BLaER1 treated with 17β-estradiol and CSF1 and Interleukin-3, amounts not matched to agents 10 nM and 100 nM (cell line): ENCODE measurements around the gene FLNA.

Experiments used
- H3K27ac ChIP-seq, 11 experiments: shearing (Covaris generic); formaldehyde crosslinking; 2 replicates each; pipeline ENCODE4 v1.8.1; 2022
- H3K27me3 ChIP-seq, 11 experiments: shearing (Covaris generic); formaldehyde crosslinking; 2 replicates each; pipeline ENCODE4 v1.8.1; 2022
- H3K36me3 ChIP-seq, 11 experiments: shearing (Covaris generic); formaldehyde crosslinking; 2 replicates each; pipeline ENCODE4 v1.8.1; 2022
- H3K4me1 ChIP-seq, 10 experiments: shearing (Covaris generic); formaldehyde crosslinking; 2 replicates each; pipeline ENCODE4 v1.8.1; 2022
- H3K4me2 ChIP-seq, 11 experiments: shearing (Covaris generic); formaldehyde crosslinking; 2 replicates each; pipeline ENCODE4 v1.8.1; 2022
- H3K4me3 ChIP-seq, 10 experiments: shearing (Covaris generic); formaldehyde crosslinking; 2 replicates each; pipeline ENCODE4 v1.8.1; 2022
- H3K9ac ChIP-seq, 11 experiments: shearing (Covaris generic); formaldehyde crosslinking; 2 replicates each; pipeline ENCODE4 v1.8.1; 2022
- H3K9me3 ChIP-seq, 11 experiments: shearing (Covaris generic); formaldehyde crosslinking; replicated peaks in 1 of 11; 2 replicates each; pipeline ENCODE4 v1.8.1; 2022
- H4K20me1 ChIP-seq, 11 experiments: shearing (Covaris generic); formaldehyde crosslinking; 2 replicates each; pipeline ENCODE4 v1.8.1; 2022
- Cebpa-rat ChIP-seq, 11 experiments: shearing (Covaris generic); IDR thresholded peaks; 2 replicates each; pipeline ENCODE4 v1.8.1; 2022

The FLNA gene

DNA sequence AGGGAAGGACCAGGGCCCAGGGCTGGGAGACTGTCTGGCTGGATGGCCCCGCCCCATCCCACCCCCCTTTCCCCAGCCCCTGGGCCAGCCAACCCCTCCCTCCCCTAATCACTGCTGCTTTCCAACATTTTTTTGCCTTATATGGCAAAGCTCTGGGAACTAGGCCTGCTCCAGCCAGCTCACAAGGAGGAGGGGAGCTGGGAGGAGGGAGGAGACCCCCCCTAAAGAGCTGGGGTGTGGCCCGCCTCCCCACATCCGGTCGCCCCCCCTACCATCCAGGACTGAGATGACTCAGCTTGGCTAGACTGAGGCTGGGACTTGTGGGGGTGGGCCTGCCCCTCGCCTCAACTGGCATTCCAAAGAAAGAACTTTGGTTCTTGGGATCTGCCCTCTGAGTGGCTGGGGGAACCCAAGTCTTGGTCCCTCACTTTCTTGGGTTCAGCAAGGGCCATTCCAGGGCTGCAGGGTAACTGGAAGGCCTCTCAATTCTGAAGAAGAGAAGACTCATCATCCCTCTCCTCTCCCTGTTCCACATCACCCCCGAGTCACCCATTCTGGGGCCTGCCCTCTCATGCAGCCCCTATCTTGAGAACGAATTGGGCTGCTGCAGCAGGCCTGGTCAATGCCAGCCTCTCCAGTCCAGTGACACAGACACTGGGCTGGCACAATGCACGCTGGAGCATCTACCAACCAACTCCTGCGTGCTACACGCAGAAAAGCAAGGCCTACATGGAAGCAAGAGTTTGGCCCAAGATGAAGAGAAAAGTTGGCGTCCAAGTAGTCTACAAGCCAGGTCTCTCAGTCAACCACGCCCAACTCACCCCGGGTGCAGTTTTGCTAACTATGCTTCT is 4.8 kb downstream of the FLNA start:
- H3K4me3 ChIP-seq: peak overlapping the region; percentile 72 to 94 (median 88)
- peaks cover 32 to 36% (median 35%) of the 10 kb centered on the region in 11 experiments for H3K36me3 ChIP-seq
- peaks cover 15 to 83% (median 69%) of the 10 kb centered on the region in 11 experiments; a peak in 20 of 22 replicates for H3K9me3 ChIP-seq
- peak overlapping the region; percentile 68 to 99 (median 95); a peak in 21 of 22 replicates for H3K27ac ChIP-seq
- peaks cover 21 to 70% (median 46%) of the 10 kb centered on the region in 11 experiments for H4K20me1 ChIP-seq
- peaks cover 30 to 50% (median 40%) of the 10 kb centered on the region in 10 experiments for H3K4me1 ChIP-seq
- H3K4me2 ChIP-seq: peak overlapping the region; percentile 66 to 93 (median 82)
- H3K9ac ChIP-seq: peak overlapping the region; percentile 82 to 99 (median 96)
- H3K27me3 ChIP-seq: peaks cover 8 to 33% (median 30%) of the 10 kb centered on the region in 11 experiments; a peak in 21 of 22 replicates
- TF ChIP-seq Cebpa-rat (IDR thresholded peaks at IDR 0.05): no peak

DNA sequence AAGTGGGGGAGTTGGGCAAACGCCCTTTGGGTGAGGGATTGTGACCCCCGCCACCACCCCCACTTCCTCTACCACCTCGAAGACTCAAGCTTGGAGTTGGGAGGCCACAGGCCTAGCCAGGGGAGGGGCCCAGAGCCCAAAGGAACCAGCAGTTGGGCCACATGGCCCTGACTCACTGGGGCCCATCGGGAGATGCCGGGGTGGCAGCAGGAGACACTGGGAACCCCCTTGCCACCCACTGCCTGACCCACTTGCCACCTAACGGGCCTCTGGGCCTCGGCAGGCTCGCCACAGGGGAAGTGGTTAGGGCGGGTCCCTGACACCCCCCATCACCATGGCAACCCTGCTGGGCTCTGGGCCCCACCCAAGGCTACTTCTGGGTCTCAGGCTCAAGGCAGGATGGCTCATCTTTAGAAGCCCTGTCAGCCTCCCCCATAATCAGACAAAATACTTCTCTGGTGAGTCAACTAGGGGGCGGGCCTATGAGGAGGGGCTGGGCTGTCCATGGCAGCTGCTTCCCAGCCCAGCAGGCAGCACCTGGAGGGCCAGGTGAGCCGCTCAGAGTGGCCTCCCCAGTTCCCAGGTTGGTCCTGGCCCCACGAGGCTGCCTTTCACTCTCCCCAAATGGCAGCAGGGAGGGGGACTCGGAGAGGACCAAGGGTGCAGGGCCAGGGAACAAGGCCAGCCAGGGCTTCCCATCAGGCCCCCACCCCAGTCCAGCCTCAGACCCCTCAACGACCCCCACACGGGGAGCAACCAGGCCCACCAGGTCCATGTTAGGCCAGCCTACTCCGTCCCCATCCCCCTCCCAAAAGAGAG is 5.6 kb downstream of the FLNA start:
- H3K4me3 ChIP-seq: peak overlapping the region; percentile 72 to 94 (median 88)
- H3K9ac ChIP-seq: peak overlapping the region; percentile 80 to 99 (median 96); a peak in 21 of 22 replicates
- peaks cover 8 to 25% (median 22%) of the 10 kb centered on the region in 11 experiments; a peak in 21 of 22 replicates for H3K27me3 ChIP-seq
- H4K20me1 ChIP-seq: peaks cover 26 to 78% (median 54%) of the 10 kb centered on the region in 11 experiments
- peaks cover 15 to 85% (median 72%) of the 10 kb centered on the region in 11 experiments; a peak in 20 of 22 replicates for H3K9me3 ChIP-seq
- peaks cover 40 to 44% (median 43%) of the 10 kb centered on the region in 11 experiments for H3K36me3 ChIP-seq
- peak overlapping the region; percentile 68 to 99 (median 95); a peak in 21 of 22 replicates for H3K27ac ChIP-seq
- no peak for TF ChIP-seq Cebpa-rat (IDR thresholded peaks at IDR 0.05)
- peaks cover 27 to 46% (median 36%) of the 10 kb centered on the region in 10 experiments for H3K4me1 ChIP-seq
- H3K4me2 ChIP-seq: peak overlapping the region; percentile 70 to 93 (median 82)

DNA sequence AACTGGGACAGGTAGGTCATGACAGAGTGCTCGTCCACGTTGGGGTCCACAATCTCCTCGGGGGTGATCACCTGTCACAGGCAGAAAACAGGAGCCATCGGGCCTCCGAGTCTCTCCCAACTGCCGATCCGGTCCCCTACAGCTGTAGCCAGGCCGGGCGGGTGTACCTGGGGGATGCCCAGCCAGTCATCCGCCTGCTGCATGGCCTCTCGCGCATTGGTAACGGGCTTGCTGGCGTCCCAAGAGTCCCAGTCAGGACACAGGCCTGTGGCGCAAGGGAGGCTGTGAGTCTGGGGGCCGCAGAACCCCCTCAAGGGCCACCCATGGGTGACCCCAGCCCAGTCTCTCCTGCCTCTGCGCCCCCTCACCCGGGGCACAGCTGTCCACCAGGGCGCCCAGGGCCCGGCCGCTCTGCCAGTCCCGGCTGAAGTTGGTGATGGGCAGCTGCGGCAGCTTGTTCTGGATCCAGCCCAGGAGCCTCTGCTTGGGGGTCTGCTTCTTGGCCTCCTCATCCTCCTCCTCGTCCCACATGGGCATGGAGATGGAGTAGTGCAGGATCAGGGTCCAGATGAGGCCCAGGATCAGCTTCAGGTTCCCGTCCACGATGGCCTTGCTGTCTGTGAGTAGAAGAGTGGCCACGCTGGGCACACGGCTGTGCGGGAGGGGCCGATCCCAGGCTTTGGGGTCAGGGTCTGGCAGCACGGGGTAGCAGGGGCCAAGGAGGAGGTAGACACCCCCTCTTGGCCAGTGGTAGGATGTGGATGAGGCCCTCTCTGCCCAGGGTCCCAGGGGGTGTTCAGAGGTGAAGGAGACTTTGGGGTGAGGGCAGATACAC is 6.7 kb downstream of the FLNA start:
- H3K4me2 ChIP-seq: peak overlapping the region; percentile 70 to 93 (median 82)
- H3K36me3 ChIP-seq: peaks cover 52 to 56% (median 55%) of the 10 kb centered on the region in 11 experiments
- peaks cover 22 to 36% (median 29%) of the 10 kb centered on the region in 10 experiments for H3K4me1 ChIP-seq
- H3K4me3 ChIP-seq: peak overlapping the region; percentile 72 to 94 (median 88); a peak in 17 of 20 replicates
- peaks cover 7 to 13% (median 13%) of the 10 kb centered on the region in 11 experiments; a peak in 21 of 22 replicates for H3K27me3 ChIP-seq
- no peak for TF ChIP-seq Cebpa-rat (IDR thresholded peaks at IDR 0.05)
- H4K20me1 ChIP-seq: peaks cover 26 to 89% (median 64%) of the 10 kb centered on the region in 11 experiments
- H3K9me3 ChIP-seq: peaks cover 15 to 84% (median 66%) of the 10 kb centered on the region in 11 experiments; a peak in 20 of 22 replicates
- H3K9ac ChIP-seq: peak overlapping the region; percentile 62 to 99 (median 96)
- peak overlapping the region; percentile 58 to 99 (median 95); a peak in 21 of 22 replicates for H3K27ac ChIP-seq

DNA sequence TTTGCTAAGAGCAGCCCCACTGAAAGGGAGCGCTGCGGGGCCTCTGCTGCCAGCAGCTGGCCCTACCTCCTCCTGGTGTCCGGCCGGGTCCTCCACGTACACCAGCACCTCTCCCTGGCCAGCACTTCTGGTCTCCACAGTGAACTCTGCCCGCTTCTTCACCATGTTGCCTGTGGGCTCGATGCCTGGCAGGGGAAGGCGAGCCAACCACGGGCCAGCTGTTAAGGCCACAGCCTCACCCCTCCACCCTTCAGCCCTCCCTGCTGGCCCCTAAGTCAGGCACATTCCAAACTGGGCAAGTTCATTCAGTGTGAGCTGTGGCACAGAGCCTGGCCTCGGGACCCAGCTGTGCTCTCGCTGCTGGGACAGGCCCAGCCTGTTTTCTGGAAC is 7.8 kb downstream of the FLNA start:
- Histone ChIP-seq H3K4me2 (peak overlapping the region in 5 of 11 experiments; percentile 81 to 87 (median 82); a peak in 9 of 22 replicates), H3K4me3 (peak overlapping the region in 2 of 10 experiments; percentile 84 to 92; a peak in 1 of 20 replicates), H3K9me3 (peaks cover 11 to 82% (median 64%) of the 10 kb centered on the region in 11 experiments; a peak in 20 of 22 replicates), H3K9ac (peak overlapping the region; percentile 62 to 99 (median 96); a peak in 19 of 22 replicates), H3K27ac (peak overlapping the region in 10 of 11 experiments; percentile 88 to 99 (median 95); a peak in 20 of 22 replicates), H3K27me3 (peaks cover 0 to 3% (median 2%) of the 10 kb centered on the region in 11 experiments; a peak in 17 of 22 replicates), H3K36me3 (peaks cover 62 to 66% (median 65%) of the 10 kb centered on the region in 11 experiments), H3K4me1 (peaks cover 14 to 33% (median 19%) of the 10 kb centered on the region in 10 experiments), H4K20me1 (peaks cover 26 to 89% (median 67%) of the 10 kb centered on the region in 11 experiments)
- TF ChIP-seq Cebpa-rat (IDR thresholded peaks at IDR 0.05): no peak

DNA sequence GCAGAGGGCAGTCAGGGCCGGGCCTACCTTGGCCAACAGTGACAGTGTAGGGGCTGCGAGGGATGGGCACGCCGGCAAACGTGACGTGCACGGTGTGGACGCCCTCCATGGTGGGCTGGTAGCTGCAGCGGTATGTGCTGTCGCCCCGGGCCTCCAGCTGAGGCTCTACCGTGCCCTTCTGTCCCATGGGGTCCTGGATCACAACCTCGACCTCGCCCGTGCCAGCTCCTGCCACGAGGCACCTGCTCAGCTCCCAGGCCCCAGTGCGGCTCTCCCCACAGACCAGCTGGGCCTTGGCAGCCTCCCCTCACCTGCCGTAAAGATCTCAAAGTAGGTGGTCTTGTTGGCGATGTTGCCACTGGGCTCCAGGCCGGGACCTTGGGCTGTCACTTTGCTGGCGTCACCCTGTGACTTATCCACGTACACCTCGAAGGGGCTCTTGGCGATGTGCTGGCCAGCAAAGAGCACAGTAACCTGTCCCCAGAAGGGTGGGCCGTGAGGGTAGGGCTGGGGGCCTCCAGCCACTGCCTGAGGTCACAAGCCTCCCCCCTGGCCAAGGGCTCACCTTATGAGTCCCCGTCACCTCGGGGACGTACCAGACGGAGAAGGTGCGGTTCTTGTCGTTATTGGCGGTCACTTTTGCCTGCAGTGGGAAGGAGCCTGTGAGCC is 8.3 kb downstream of the FLNA start:
- H3K4me2 ChIP-seq: peak overlapping the region in 5 of 11 experiments; percentile 14 to 84 (median 81); a peak in 6 of 22 replicates
- peak overlapping the region in 10 of 11 experiments; percentile 62 to 99 (median 96); a peak in 15 of 22 replicates for H3K9ac ChIP-seq
- H4K20me1 ChIP-seq: peaks cover 26 to 94% (median 72%) of the 10 kb centered on the region in 11 experiments
- peak overlapping the region in 10 of 11 experiments; percentile 88 to 99 (median 95); a peak in 19 of 22 replicates for H3K27ac ChIP-seq
- H3K4me1 ChIP-seq: peaks cover 13 to 33% (median 19%) of the 10 kb centered on the region in 10 experiments; a peak in 19 of 20 replicates
- H3K9me3 ChIP-seq: peaks cover 9 to 84% (median 67%) of the 10 kb centered on the region in 11 experiments; a peak in 20 of 22 replicates
- peaks cover 67 to 71% (median 70%) of the 10 kb centered on the region in 11 experiments for H3K36me3 ChIP-seq
- 0 out of 20 replicates have a peak overlapping the region, but pooled peaks of 1 of the 10 experiments have one; percentile 84 for H3K4me3 ChIP-seq
- no peak for TF ChIP-seq Cebpa-rat (IDR thresholded peaks at IDR 0.05)
- H3K27me3 ChIP-seq: no peaks in the 10 kb centered on the region; a peak in 1 of 22 replicates

DNA sequence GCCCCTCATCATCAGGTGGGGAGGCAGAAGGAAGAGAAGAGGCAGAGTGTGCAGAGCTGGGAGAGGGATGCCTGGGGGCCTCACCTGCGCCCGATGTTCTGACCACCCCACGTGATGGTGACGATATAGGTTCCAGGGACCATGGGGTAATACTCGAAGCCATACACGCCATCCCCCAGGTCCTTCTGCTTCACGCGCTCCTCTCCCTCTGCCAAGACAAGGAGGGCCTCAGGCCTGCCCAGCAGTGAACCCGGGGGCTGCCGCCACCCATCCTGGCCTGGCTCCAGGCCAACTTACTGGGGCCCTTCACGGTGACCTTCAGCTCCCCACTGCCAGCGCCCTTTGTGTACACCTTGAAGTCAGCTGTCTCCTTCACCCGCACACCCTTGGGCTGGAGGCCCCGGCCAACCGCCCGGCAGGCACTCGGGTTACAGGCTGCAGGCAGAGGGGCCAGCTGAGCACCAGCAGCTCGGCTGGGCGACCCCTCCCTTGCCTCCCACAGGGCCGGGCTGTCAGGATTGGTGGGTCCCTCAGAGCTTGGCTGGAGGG is 9.3 kb downstream of the FLNA start:
- Histone ChIP-seq H3K4me3 (no peak overlapping the region), H3K27me3 (no peaks in the 10 kb centered on the region; a peak in 2 of 22 replicates), H3K9me3 (peaks cover 4 to 81% (median 64%) of the 10 kb centered on the region in 11 experiments; a peak in 20 of 22 replicates), H3K4me1 (peaks cover 13 to 33% (median 19%) of the 10 kb centered on the region in 10 experiments; a peak in 19 of 20 replicates), H3K27ac (peak overlapping the region in 3 of 11 experiments; percentile 4 to 35 (median 22); a peak in 3 of 22 replicates), H3K36me3 (peaks cover 76 to 81% (median 78%) of the 10 kb centered on the region in 11 experiments), H3K9ac (peak overlapping the region in 2 of 11 experiments; percentile 46 to 83; a peak in 4 of 22 replicates), H4K20me1 (peaks cover 26 to 96% (median 82%) of the 10 kb centered on the region in 11 experiments), H3K4me2 (no peak overlapping the region)
- no peak for TF ChIP-seq Cebpa-rat (IDR thresholded peaks at IDR 0.05)
